ENCODE results near the gene TACR1. TPM values are rescaled to one million over a fixed set of nuclear protein-coding genes. Genes with fewer than 3 reads are reported as not detected.

Gene TACR1
- total and polyA plus RNA-seq, 2 of the 13 experiments (the other 11 are each of a cell fraction or from before 2014, with no cell fraction given), result not detected

DNA sequence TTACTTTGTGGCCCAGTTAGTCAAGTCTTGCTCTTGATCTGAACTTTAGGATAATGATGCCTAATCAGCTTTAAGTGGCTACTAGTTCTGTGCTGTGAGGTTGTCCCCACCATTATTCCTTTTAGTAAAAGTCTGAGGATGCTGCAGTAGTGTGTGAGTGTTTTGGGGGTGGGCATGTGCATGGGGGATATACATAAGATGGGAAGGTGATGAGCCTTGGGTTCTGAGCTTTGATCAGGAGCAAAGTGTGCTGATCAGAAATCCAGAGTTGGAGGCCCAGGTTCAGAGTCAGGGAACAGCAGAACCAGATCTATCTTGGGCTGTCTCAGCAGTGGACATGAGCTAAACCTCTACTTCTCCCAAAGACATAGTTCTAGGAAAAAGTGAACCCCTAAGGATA is 174.1 kb downstream of the TACR1 start:
- no TSS peak for BruUV-seq (replicated peaks)
- DNase-seq (ENCODE audit: low spot score) (no peak), FAIRE-seq (no peak), ATAC-seq (no peak)
- Histone ChIP-seq H3K9me3 (ENCODE audit: low read length) (no peaks in the 10 kb centered on the region), H3K36me3 (replicated peaks in 1 of 2; ENCODE audit: control insufficient read depth in 1 of 2, insufficient read depth in 2 of 2, low read length in 2 of 2) (0 out of 5 replicates have a peak, but pooled peaks cover 0 to 1% of the 10 kb centered on the region in 2 experiments), H3K4me1 (ENCODE audit: insufficient read depth, low read length) (peaks cover 10% of the 10 kb centered on the region), H2AFZ (ENCODE audit: low read length) (no peak overlapping the region), H3K9ac (ENCODE audit: insufficient read depth, low read depth, low read length) (no peak overlapping the region), H3K27ac (ENCODE audit: extremely low read length, insufficient read depth, low read length) (no peak overlapping the region), H3K4me3 (replicated peaks in 1 of 3; ENCODE audit: insufficient read depth in 1 of 3, low read depth in 2 of 3, low read length in 3 of 3) (no peak overlapping the region), H3K27me3 (ENCODE audit: control insufficient read depth in 1 of 2, insufficient read depth in 2 of 2, low read length in 2 of 2) (no peaks in the 10 kb centered on the region), H4K20me1 (ENCODE audit: insufficient read depth, low read length) (no peaks in the 10 kb centered on the region), H3K4me2 (ENCODE audit: low read depth, low read length) (no peak overlapping the region), H3K79me2 (ENCODE audit: insufficient read depth, low read length) (no peaks in the 10 kb centered on the region)
- TF ChIP-seq SRSF4 (IDR thresholded peaks at IDR 0.05; ENCODE audit: low read depth, low read length, poor library complexity, severe bottlenecking) (no peak), ZNF616 (CRISPR knock-in tag; IDR thresholded peaks at IDR 0.05; ENCODE audit: low read depth) (no peak), ZFP36L2 (CRISPR knock-in tag; IDR thresholded peaks at IDR 0.05) (no peak)
- POLR2A ChIA-PET, result no interaction called here
- intact Hi-C loops (cut with micrococcal nuclease; ENCODE audit: unreplicated experiment) (no loop called here), in situ Hi-C loops (cut with HindIII; ENCODE audit: extremely low pct_ligation_motif_present, low pct_unique_long_range_greater_than_20kb) (no loop called here)
- CTCF ChIA-PET (ENCODE audit: low intra/inter-chr PET ratio, low total read pairs), result no interaction called here

DNA sequence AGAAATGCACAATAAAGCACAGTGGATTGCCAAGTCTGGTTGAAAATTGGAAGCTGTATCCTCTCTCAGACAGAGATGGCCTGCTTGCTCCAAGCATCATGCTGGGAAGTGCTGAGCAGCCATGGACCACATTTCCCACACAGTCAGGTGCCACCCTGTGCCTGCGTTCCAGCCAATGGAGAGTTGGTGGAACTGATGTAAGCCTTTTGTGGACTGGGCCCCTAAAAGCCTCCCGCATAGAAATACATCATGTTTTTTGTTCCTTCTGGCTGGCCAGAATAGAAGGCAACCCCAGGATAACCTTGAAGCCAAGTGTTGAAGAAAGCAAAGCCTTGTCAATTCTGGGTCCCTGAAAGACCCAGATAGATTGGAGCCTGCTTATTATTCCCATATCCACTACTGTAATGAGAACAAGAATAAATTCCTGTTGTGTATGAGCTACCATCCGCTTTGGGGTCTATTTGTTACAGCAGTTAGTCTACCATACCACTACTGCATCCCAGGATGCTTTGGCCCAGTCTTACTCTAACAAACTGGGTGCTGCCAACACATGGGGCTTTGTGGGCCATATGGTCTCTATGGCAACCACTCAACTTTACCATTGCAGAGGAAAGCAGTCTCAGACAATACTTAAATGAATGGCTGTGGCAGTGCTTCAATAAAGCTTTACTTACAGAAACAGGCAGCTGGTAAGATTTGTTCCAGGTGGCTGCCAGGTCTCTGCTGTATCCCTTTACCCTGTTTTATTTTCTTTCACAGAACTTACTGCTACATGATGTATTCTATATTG is 175.5 kb downstream of the TACR1 start:
- no peak for DNase-seq (ENCODE audit: low spot score)
- in situ Hi-C loops (cut with HindIII; ENCODE audit: extremely low pct_ligation_motif_present, low pct_unique_long_range_greater_than_20kb) (no loop called here), intact Hi-C loops (cut with micrococcal nuclease; ENCODE audit: unreplicated experiment) (no loop called here)
- Histone ChIP-seq H3K36me3 (replicated peaks in 1 of 2; ENCODE audit: control insufficient read depth in 1 of 2, insufficient read depth in 2 of 2, low read length in 2 of 2) (0 out of 5 replicates have a peak, but pooled peaks cover 0 to 1% of the 10 kb centered on the region in 2 experiments), H3K79me2 (ENCODE audit: insufficient read depth, low read length) (no peaks in the 10 kb centered on the region), H2AFZ (ENCODE audit: low read length) (no peak overlapping the region), H4K20me1 (ENCODE audit: insufficient read depth, low read length) (no peaks in the 10 kb centered on the region), H3K27ac (ENCODE audit: extremely low read length, insufficient read depth, low read length) (no peak overlapping the region), H3K9ac (ENCODE audit: insufficient read depth, low read depth, low read length) (no peak overlapping the region), H3K4me1 (ENCODE audit: insufficient read depth, low read length) (peaks cover 10% of the 10 kb centered on the region), H3K27me3 (ENCODE audit: control insufficient read depth in 1 of 2, insufficient read depth in 2 of 2, low read length in 2 of 2) (no peaks in the 10 kb centered on the region), H3K9me3 (ENCODE audit: low read length) (no peaks in the 10 kb centered on the region), H3K4me3 (replicated peaks in 1 of 3; ENCODE audit: insufficient read depth in 1 of 3, low read depth in 2 of 3, low read length in 3 of 3) (no peak overlapping the region), H3K4me2 (ENCODE audit: low read depth, low read length) (no peak overlapping the region)
- ATAC-seq, result no peak
- 100% methylated on average over 3 of the region's 3 CpGs for WGBS (ENCODE audit: low lambda C conversion rate)
- FAIRE-seq, result no peak
- TF ChIP-seq, protein P1, sequence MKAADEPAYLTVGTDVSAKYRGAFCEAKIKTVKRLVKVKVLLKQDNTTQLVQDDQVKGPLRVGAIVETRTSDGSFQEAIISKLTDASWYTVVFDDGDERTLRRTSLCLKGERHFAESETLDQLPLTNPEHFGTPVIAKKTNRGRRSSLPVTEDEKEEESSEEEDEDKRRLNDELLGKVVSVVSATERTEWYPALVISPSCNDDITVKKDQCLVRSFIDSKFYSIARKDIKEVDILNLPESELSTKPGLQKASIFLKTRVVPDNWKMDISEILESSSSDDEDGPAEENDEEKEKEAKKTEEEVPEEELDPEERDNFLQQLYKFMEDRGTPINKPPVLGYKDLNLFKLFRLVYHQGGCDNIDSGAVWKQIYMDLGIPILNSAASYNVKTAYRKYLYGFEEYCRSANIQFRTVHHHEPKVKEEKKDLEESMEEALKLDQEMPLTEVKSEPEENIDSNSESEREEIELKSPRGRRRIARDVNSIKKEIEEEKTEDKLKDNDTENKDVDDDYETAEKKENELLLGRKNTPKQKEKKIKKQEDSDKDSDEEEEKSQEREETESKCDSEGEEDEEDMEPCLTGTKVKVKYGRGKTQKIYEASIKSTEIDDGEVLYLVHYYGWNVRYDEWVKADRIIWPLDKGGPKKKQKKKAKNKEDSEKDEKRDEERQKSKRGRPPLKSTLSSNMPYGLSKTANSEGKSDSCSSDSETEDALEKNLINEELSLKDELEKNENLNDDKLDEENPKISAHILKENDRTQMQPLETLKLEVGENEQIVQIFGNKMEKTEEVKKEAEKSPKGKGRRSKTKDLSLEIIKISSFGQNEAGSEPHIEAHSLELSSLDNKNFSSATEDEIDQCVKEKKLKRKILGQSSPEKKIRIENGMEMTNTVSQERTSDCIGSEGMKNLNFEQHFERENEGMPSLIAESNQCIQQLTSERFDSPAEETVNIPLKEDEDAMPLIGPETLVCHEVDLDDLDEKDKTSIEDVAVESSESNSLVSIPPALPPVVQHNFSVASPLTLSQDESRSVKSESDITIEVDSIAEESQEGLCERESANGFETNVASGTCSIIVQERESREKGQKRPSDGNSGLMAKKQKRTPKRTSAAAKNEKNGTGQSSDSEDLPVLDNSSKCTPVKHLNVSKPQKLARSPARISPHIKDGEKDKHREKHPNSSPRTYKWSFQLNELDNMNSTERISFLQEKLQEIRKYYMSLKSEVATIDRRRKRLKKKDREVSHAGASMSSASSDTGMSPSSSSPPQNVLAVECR (CRISPR knock-in tag; IDR thresholded peaks at IDR 0.05; ENCODE audit: borderline replicate concordance), result no peak
- TF ChIP-seq CREB1 (IDR thresholded peaks at IDR 0.05) (no peak), CREB1 (CRISPR knock-in tag; IDR thresholded peaks at IDR 0.05) (no peak), NFYB (CRISPR knock-in tag; IDR thresholded peaks at IDR 0.05) (no peak), ZNF709 (CRISPR knock-in tag; IDR thresholded peaks at IDR 0.05) (no peak), SALL1 (CRISPR knock-in tag; IDR thresholded peaks at IDR 0.05) (no peak), NCOA5 (CRISPR knock-in tag; IDR thresholded peaks at IDR 0.05) (no peak), CC2D1A (CRISPR knock-in tag; IDR thresholded peaks at IDR 0.05) (no peak)
- TF ChIP-seq, protein P2, sequence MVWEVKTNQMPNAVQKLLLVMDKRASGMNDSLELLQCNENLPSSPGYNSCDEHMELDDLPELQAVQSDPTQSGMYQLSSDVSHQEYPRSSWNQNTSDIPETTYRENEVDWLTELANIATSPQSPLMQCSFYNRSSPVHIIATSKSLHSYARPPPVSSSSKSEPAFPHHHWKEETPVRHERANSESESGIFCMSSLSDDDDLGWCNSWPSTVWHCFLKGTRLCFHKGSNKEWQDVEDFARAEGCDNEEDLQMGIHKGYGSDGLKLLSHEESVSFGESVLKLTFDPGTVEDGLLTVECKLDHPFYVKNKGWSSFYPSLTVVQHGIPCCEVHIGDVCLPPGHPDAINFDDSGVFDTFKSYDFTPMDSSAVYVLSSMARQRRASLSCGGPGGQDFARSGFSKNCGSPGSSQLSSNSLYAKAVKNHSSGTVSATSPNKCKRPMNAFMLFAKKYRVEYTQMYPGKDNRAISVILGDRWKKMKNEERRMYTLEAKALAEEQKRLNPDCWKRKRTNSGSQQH (CRISPR knock-in tag; IDR thresholded peaks at IDR 0.05; ENCODE audit: low read depth), result no peak
- CTCF ChIA-PET (ENCODE audit: low intra/inter-chr PET ratio, low total read pairs), result no interaction called here
- POLR2A ChIA-PET, result no interaction called here
- BruUV-seq (replicated peaks), result no TSS peak
